G401 (cell line): ENCODE results near the gene ZNF667. TPM values are rescaled to one million over a fixed set of nuclear protein-coding genes. Genes with fewer than 3 reads are reported as not detected.

Source experiments
- DNase-seq: peaks from one replicate; pipeline ENCODE4 v3.0.0-alpha.2; 2015; ENCODE audit warnings: low spot score
- in situ Hi-C: cut with HindIII; loops from 2 replicates; pipeline ENCODE4 v1.10.0; 2016; ENCODE audit warnings: low sequenced_read_pairs, mixed read lengths
- total RNA-seq: library from RNA; depleted of rRNA; stranded (reverse); fragments of >200 nt; shearing (Covaris generic); gene quantifications from 2 replicates; pipeline ENCODE4 v1.2.3, GENCODE V29; 2014; rRNA removed

Gene ZNF667
- 9.2 and 28.3 TPM in 2 replicates for total RNA-seq

DNA sequence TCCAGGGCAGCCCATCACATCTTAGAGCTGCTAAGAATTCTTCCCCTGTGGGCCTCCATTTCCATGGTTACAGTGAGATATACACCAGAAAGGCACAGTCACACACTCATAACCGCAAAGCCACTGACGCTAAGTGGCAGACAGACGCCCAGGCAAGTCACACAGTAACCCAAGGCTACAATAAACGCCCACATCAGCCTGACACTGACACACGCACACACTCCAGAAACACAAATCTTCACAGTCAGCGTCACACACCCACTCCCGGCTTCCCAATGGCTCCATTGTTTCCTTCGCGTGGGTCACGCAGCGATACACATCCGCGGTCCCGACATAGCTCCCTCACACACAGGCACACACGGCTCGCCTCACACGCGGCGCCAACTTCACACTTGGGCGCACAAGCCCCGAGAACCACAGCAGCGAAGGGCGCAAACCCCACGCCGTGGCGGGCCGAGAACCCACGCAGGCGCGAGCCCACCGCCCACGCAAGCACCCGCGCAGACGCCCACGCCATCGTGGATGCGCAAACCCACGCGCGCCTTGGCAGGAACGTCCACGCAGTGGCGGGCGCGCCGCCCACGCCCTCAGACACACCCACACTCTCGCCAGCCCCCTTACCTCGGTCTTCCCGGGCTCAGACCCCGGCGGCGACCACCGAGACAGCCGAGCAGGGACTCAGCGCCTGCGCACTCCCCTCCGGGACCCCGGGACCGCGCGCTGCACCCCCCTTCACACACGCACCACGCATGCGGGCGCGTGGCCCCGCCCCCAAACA lies at the start of gene ZNF667:
TSS of gene ZNF667 (minus strand) at position 695 of the 778 bp plus-strand sequence. CDS start 14,975 bp downstream, outside the sequence.
- in situ Hi-C loops, result no loop called here
- peak; percentile 35 for DNase-seq

DNA sequence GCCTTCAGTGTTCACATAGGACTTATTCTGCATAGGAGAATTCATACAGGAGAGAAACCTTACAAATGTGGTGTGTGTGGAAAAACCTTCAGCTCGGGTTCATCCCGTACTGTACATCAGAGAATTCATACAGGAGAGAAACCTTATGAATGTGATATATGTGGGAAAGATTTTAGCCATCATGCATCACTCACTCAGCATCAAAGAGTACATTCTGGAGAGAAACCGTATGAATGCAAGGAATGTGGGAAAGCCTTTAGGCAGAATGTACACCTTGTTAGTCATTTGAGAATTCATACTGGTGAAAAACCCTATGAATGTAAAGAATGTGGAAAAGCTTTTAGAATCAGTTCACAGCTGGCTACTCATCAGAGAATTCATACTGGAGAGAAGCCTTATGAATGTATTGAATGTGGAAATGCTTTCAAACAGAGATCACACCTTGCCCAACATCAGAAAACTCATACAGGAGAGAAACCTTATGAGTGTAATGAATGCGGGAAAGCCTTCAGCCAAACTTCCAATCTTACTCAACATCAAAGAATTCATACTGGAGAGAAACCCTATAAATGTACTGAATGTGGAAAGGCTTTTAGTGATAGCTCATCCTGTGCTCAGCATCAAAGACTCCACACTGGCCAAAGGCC lies 48.2 kb upstream of the ZNF667 start:
- in situ Hi-C loops, result no loop called here
- DNase-seq, result no peak

GRCh38 chr19:56508290-56508778 lies 31.2 kb upstream of the ZNF667 start:
- in situ Hi-C loops, result no loop called here
- no peak for DNase-seq

DNA sequence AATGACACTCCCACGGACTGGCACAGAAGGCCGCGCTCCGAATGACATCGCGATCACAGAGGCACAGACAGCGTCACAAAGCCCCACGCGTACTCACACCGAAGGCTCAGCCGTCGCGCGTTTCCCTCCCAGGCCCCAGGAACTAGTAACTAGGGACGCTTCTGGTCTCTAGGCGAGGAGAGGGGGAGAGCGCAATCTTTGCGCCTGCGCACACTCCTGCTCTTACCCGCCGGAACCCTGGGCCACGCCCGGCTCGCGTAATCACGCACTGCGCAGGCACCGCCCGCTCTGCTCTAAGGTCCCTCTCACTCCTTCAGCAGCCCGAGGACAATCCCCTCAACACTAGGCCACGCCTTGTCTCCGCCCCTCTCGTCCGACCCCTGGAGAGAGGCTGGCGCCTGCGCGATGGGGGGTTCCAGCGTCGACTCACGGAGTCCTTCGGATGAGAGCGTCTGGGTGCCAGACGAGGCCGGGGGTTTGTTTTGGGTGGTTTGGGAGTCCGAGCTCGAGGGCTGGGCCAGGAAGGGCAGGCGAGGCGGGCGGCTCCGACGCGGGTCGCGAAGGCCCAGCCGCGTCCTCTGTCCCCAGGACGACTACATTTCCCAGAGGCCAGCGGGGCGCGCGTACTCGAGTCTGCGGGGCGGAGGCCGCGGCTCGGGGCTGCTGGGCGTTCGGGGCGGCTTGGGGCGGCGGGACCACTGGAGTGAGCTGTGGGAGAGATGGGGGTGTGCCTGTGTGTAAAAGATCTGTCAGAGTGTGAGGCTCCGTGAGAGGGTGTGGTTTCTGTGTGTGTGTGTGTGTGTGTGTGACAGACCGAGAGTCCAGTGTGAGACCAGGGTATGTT lies 30.5 kb upstream of the ZNF667 start, which contains the start of gene ZNF471:
TSS of gene ZNF471 (plus strand) at position 410 of the 844 bp plus-strand sequence. CDS start 3,717 bp downstream, outside the sequence.
- DNase-seq, result peak; percentile 99
- in situ Hi-C loops, result no loop called here

GRCh38 chr19:56504581-56504980 lies 27.4 kb upstream of the ZNF667 start:
- in situ Hi-C loops, result no loop called here
- no peak for DNase-seq

DNA sequence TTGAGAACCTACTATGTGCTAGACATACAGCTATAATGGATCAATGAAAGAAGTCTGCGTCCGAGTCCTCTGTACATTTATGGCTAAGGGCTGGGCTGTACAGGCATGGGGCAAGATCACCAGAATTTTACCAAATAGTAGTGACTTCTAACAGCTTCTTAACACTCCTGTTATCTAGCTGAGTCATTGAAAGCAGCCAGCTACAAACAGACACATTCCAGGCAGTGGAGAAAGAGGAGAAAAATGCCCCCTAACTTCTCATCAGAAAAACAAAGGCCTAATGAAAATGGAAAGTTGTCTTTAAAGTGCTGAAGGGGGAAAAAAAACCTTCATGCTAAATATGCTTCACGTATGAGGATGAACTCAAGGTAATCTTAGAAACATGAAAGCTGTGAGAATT lies 14.3 kb upstream of the ZNF667 start:
- DNase-seq, result no peak
- in situ Hi-C loops, result no loop called here

DNA sequence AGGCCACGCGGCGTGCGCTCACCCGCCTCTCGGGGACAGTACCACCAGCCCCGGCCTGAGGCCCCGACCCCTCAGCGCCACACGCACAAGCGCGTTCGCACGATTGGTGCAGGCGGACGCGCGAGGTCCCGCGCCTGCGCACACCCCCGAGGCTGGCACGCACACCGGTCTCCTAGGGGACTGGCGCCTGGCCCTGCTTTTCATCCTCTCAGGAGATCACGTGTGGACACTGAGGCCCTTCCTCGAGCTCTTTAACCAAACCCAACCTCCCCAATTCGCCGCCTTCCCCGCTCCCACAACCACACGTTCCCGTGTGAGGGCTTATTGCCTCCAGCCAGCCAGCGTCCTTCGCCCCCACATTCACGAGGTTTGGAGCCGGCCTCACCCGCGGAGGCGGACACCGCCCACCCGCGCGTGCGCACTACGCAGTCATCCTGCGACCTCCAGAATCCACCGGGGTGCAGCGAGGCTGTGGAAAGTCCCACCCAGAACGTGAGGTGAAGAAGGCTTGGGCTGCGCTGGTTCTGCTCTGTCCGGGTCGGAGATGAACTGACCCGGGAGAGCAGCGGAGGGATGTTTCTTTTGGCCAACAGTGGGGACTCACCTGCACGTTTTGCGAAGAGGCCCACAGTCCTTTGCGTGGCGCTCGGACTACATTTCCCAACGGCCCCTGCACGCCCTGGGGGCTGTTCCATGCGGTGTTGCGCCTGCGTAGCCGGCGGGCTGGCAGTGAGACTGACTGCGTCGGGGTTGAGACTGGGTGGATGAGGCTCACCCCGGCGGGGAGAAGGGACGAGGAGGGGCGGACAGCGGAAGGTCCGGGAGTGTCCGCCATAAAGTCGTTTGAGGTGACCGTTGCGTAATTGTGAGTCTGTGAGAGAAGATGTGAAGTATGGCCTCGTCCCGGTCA lies 539 bp upstream of the ZNF667 start:
- in situ Hi-C loops, result no loop called here
- DNase-seq, result peak; percentile 93

- in situ Hi-C loops, result no loop called here
- DNase-seq, result no peak
Measured at GRCh38 chr19:56476093-56476492, 1.1 kb downstream of the ZNF667 start.

DNA sequence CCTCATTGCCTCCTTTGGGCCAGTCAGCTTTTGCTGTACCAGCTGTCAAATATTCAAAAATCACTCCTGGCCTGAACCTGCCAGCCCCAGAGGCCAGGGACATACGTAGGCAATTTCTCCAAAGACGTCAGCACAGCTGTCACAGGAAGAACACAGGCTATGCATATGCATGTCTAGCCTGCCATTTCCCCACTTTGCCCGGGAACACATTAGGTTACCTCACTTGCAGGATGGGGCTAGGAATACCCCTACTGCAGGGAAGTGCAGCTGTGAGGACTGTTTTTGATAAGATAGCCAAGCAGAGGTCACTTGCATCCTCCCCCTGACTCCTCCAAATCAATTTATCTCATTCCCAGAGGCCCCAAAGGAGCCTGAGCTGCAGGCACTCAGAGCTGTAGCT lies 2.8 kb downstream of the ZNF667 start:
- in situ Hi-C loops, result no loop called here

DNA sequence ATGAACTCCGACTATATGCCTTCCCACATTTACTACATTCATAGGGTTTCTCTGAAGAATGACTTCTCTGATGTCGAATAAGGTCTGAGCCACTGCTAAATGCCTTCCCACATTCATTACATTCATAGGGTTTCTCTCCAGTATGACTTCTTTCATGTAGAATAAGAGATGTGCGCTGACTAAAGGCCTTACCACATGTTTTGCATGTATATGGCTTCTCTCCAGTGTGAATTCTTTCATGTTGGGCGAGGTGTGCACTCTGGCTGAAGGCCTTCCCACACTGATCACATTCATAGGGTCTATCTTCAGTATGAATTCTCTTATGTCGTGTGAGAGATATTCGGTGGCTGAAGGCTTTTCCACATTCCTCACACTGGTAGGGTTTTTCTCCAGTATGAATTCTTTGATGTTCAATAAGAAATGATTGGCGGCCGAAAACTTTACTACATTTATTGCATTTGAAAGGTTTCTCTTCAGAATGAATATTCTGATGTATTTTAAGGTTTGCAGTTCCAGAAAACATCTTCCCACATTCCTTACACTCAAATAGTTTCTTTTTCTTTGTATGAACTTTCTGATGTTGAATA lies 35.8 kb downstream of the ZNF667 start:
- in situ Hi-C loops, result no loop called here
- no peak for DNase-seq

More for the DNA sequence above, 2.8 kb downstream of the ZNF667 start:
- DNase-seq, result no peak

- in situ Hi-C loops, result no loop called here
- no peak for DNase-seq
Measured at GRCh38 chr19:56423985-56424353, 53.2 kb downstream of the ZNF667 start.

GRCh38 chr19:56423276-56423984 lies 53.7 kb downstream of the ZNF667 start:
- DNase-seq, result no peak
- in situ Hi-C loops, result no loop called here

DNA sequence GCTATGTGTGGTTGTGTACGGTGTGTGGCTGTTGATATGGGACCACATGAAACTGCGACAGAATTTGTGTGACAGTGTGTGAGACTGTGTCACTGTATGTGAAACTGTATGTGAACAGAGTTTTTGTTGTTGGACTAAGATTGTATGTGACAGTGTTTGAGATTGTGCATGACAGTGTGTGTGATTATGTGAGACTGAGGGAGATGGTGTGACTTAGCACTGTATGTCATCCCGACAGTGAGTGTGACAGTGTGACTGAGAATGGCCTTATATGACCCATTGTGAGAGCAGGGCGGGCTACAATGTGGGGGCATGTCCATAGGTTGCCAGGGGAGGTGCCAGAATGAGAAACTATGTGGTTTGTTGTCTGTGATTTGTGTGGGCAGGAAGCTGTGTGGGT lies 72.1 kb downstream of the ZNF667 start:
- in situ Hi-C loops, result no loop called here
- DNase-seq, result no peak

- DNase-seq, result no peak
- in situ Hi-C loops, result no loop called here
Measured at GRCh38 chr19:56404705-56405056, 72.5 kb downstream of the ZNF667 start.

DNA sequence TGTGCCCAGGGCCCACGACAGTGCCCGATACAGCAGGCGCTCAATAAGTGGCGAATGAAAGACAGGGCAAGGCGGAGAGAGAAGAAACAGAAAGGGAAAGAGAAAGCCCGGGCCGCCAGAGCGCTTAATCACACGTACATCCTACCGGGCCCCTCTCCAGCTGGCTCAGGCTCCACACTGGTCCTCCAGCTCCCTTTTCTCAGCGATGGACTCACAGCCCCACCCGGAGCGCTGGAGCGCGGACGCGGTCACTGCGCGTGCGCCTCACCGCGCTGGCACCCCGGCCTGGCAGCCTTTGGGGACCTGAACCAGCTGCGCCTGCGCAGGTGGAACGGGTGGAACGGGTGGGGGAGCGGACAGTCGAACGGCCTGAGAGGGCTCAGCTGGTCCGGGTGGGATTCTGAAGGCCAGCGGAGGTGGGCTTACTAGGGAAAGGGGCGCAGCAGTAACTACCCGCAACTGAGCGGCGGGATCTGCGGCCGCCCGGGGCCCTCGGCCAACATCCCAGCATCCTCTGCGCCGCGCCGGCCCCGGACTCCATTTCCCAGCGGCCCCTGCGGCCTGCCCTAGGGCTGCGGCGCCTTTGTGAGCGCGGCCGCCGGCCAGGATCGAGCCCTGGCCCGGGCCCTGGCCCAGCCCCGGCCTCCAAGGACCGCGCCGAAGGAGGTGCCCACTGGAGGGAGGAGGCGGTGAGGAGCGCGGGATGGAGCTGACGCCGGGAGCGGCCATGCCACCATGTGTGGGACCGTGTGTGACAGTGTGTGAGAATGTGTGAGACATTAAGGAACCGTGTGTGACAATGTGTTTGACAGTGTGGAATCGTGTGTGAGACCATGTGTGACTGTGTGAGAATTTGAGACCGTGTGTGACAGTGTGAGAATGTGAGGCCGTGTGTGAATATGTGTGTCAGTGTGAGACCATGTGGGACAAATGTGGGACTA lies 73.1 kb downstream of the ZNF667 start, which contains the start of gene ZNF583:
TSS of gene ZNF583 (plus strand) at position 569 of the 941 bp plus-strand sequence. CDS start 2,783 bp downstream, outside the sequence.
- peak; percentile 96 for DNase-seq
- in situ Hi-C loops, result no loop called here

DNA sequence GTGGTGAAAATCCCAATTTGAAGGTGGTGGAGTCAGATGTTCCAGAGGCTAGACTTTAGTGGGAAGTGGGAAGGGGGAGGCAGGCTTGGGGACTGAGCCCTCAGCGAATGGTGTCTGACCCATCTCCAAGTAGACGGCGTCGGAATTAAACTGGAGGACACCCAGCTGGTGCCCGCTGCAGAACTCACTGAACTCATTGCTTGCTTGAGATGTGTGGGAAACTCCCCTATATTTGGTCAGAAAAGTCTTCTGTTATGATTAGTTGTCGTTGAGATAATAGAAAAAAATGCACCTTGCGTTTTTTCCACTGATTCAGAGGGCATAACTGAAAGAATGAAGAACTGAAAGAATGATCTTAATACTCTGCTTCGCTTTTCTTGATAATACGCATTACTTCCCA lies 73.9 kb downstream of the ZNF667 start:
- in situ Hi-C loops, result no loop called here
- no peak for DNase-seq

DNA sequence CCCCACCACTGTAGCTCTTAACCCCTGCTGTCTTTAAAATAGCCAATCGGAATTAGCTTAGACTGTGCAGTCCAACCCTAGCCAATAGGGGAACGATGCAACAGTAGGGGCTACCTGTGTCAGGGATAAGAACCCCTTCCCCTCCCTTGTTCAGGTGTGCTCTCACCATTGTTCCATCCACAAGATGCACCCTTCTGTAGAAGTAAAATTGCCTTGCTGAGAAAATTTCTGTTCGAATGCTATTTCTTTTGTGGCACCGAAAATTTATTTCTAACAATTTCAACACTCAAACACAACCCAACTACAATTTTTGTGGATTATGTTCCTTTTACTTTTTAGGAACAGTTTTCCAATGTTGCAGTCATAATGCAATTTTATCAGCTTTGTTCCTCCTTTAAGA lies 76.7 kb downstream of the ZNF667 start:
- in situ Hi-C loops, result no loop called here

More for the DNA sequence above, 76.7 kb downstream of the ZNF667 start:
- no peak for DNase-seq
